Inflammatory macrophage (primary cell): ENCODE data around the gene POLD1.
"Not testable (repeated sequence)": the region's sequence is repeated elsewhere in the genome, so short reads cannot be mapped to it uniquely, and the experiment has no call there.

Source experiments
- DNase-seq, 2 donors: peaks; one replicate each; pipeline ENCODE4 v3.0.0-alpha.2; 2020 to 2022

POLD1 gene

DNA sequence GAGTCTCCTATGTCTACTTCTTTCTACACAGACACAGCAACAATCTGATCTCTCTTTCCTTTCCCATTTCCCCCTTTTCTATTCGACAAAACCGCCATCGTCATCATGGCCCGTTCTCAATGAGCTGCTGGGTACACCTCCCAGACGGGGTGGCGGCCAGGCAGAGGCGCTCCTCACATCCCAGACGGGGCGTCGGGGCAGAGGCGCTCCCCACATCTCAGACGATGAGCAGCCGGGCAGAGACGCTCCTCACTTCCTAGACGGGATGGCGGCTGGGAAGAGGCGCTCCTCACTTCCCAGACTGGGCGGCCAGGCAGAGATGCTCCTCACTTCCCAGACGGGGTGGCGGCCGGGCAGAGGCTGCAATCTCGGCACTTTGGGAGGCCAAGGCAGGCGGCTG is 6.8 kb downstream of the POLD1 start:
- not testable (repeated sequence) for DNase-seq

- no peak for DNase-seq
Observed at GRCh38 chr19:50392759-50393158, 8.6 kb downstream of the POLD1 start.

DNA sequence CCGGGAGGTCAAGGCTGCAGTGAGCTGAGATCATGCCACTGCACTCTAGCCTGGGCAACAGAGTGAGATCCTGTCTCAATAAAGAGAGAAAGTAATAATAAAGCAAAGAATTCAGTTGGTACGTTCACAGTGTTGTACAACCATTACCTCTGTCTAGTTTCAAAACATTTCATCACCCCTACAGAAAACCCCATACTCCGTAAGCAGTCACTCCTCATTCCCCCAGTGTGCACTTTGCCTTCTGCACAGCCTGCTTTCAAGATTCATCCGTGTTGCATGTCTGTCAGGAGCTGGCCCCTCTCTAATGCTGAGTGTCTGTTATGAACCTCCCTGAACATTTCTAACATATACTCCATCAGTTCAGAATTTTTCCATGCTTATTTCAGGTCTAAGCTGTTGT is 9.4 kb downstream of the POLD1 start:
- DNase-seq: no peak

DNA sequence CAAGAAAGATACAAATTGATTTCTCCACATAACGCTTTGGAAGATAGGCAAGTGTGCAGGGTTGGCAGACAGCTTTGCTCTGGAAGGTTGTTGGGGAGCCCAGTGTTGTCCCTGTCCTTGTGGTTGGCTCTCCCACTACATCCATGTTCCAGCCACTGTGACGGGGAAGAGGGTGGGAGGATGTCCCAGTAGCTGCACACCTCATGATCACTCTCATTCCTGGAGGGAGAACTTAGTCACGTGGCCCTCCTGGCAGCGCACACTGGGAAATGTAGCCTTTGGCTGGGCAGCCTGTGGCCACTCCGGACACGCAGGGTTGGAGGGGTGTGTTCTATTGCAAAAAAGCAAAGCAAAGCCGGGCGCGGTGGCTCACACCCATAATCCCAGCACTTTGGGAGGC is 9.9 kb downstream of the POLD1 start:
- no peak for DNase-seq

GRCh38 chr19:50398675-50399367 is 14.7 kb downstream of the POLD1 start:
- DNase-seq: no peak

- DNase-seq: no peak
Observed at GRCh38 chr19:50399368-50399745, 15.2 kb downstream of the POLD1 start.

DNA sequence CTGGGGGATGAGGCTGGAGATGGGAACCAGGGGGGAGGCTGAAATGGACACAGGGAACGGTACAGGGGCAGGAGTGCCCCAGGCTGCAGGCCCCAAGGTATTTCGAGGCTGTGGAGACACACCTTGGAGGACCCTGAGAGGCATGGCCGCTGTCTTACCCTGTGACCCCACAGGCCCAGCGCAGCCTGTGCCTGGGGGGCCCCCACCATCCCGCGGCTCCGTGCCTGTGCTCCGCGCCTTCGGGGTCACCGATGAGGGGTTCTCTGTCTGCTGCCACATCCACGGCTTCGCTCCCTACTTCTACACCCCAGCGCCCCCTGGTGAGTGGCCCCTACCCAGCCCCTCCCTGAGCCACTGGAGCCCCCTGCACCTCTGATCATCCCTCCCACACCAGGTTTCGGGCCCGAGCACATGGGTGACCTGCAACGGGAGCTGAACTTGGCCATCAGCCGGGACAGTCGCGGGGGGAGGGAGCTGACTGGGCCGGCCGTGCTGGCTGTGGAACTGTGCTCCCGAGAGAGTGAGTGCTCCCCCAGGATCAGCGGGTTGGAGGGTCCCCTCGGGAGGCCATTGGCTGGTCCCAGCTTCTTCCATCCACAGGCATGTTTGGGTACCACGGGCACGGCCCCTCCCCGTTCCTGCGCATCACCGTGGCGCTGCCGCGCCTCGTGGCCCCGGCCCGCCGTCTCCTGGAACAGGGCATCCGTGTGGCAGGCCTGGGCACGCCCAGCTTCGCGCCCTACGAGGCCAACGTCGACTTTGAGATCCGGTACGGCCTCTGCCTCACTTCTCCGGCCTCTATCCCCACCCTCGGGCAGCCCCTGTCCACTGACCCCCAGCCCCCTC is 17.7 kb downstream of the POLD1 start:
- DNase-seq: no peak

GRCh38 chr19:50402544-50403301 is 18.6 kb downstream of the POLD1 start:
- DNase-seq: no peak

- no peak for DNase-seq
Observed at GRCh38 chr19:50406156-50406820, 22.1 kb downstream of the POLD1 start.

GRCh38 chr19:50406829-50407228 is 22.7 kb downstream of the POLD1 start:
- DNase-seq: no peak

GRCh38 chr19:50409347-50409746 is 25.2 kb downstream of the POLD1 start:
- no peak for DNase-seq

DNA sequence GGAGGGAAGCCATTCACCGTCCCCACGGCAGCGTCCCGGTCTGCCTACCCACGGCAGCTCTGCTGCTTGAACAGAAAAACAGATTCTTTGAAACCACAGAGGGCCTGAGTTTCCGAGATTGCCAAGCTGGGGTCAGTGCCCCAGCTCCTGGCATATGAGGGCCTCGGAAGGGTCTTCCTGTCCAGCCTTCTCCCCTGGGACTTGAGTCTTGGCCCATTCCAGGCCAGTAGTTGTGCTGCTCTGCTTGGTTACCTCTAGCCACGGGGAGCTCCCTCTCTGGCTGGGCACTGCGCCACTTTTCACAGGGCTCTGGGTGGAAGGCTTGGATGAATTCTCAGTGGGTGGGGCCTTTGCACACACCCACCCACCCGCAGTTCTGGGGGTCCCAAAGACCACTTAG is 26.0 kb downstream of the POLD1 start:
- no peak for DNase-seq

GRCh38 chr19:50412419-50412818 is 28.3 kb downstream of the POLD1 start:
- no peak for DNase-seq

DNA sequence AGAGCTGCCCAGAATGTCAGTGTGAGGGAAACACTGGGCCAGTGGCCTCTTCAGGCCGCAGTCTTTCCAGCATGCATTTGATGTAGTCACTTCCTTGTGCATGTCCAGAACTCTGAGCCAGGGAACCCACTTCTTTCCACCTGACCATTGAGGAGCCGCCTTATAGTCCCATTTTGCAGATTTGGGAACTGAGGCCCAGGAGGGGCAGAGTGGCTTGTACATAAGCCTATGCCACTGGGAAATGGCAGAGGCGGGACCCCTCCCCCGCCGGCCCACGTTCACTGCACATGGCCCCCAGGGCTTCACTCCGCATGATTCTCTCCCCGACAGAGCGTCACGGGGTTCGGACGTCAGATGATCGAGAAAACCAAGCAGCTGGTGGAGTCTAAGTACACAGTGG is 28.9 kb downstream of the POLD1 start:
- no peak for DNase-seq

- no peak for DNase-seq
Observed at GRCh38 chr19:50413531-50413930, 29.4 kb downstream of the POLD1 start.

DNA sequence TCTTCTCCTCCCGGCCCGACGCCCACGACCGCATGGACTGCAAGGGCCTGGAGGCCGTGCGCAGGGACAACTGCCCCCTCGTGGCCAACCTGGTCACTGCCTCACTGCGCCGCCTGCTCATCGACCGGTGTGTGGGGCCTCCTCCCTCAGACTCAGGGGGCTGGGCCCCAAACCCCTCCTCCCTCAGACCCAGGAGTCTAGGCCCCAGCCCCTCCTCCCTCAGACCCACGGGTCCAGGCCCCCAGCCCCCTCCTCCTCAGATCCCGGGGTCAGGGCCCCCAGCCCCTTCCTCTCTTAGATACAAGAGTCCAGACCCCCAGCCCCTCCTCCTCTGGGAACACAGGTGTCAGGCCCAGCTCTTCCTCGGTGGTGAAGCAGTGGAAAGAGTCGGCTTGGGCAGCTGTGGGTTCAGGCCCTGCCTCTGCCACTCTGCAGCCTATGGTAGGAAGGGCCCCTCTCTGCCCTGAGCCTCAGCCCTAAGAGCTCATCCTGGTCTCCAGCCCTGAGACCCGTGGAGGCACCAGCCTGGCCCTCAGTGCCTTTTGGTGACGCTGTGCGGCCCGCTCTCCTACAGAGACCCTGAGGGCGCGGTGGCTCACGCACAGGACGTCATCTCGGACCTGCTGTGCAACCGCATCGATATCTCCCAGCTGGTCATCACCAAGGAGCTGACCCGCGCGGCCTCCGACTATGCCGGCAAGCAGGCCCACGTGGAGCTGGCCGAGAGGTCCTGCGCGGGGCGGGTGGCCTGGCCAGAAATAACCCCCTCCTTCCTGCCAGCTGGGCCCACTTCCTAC is 30.9 kb downstream of the POLD1 start:
- peak; percentile 79 to 86 for DNase-seq

- DNase-seq: peak; percentile 58 to 69
Observed at GRCh38 chr19:50415661-50416033, 31.5 kb downstream of the POLD1 start.

GRCh38 chr19:50416034-50416977 is 32.2 kb downstream of the POLD1 start:
- no peak for DNase-seq

- no peak for DNase-seq
Observed at GRCh38 chr19:50417111-50418081, 33.2 kb downstream of the POLD1 start.
